Pancreas (tissue), 10 donors: ENCODE data around the gene C5AR1. TPM values are rescaled to one million over a fixed set of nuclear protein-coding genes. Genes with fewer than 3 reads are reported as not detected.
"Not testable (repeated sequence)": the region's sequence is repeated elsewhere in the genome, so short reads cannot be mapped to it uniquely, and the experiment has no call there.

Experiments used
- ATAC-seq, 4 donors: fragments of 200-7000 bp; cut with Tn5 transposase; one replicate each; pipeline versions ENCODE4 v1.8.0 to v1.9.1; 2020; ENCODE audit warnings: mild to moderate bottlenecking in 4 of 4, moderate library complexity in 4 of 4
- DNase-seq, 6 donors: peaks; one replicate each; pipeline ENCODE4 v3.0.0-alpha.2; 2020
- FAIRE-seq: peaks from 2 replicates; lab custom pipeline; 2012; peaks lifted over from hg19 to GRCh38; lab: Jason Lieb, UNC
- H3K27ac ChIP-seq, 4 donors: fragments of 200-600 bp; sonication (generic); 1 replicate in 3 of 4; 2 replicates in 1 of 4; pipeline versions ENCODE4 v1.5.0 to v1.8.0; 2020
- H3K27me3 ChIP-seq, 4 donors: fragments of 200-600 bp; one replicate each; pipeline ENCODE4 v1.8.0; 2021
- H3K36me3 ChIP-seq, 3 donors: fragments of 200-600 bp; sonication (generic) in 1 of 3; one replicate each; pipeline versions ENCODE4 v1.5.0 to v1.8.0; 2020 to 2021
- H3K4me1 ChIP-seq, 3 donors: fragments of 200-600 bp; one replicate each; pipeline ENCODE4 v1.8.0; 2021
- H3K4me3 ChIP-seq, 4 donors: fragments of 200-600 bp; sonication (generic) in 2 of 4; one replicate each; pipeline versions ENCODE4 v1.5.0 to v1.8.0; 2020 to 2021
- H3K9me3 ChIP-seq, 4 donors: fragments of 200-600 bp; one replicate each; pipeline ENCODE4 v1.8.0; 2021
- CTCF ChIP-seq, 4 donors: fragments of 200-600 bp; sonication (generic) in 3 of 4; IDR thresholded peaks; one replicate each; pipeline versions ENCODE4 v1.5.0 to v1.8.0; 2021; ENCODE audit warnings: antibody characterized with exemption in 4 of 4
- whole genome bisulfite sequencing, 2 donors: extraction: QIAGEN DNeasy Blood & Tissue Kit; methylation state at CpG; one replicate each; pipeline ENCODE4 v1.1.7; 2013; 5-methylcytosine and 5-hydroxymethylcytosine counted together
- intact Hi-C, 3 donors: fragments of 100-400 bp; cut with DNase I; formaldehyde crosslinking; loops; one replicate each; pipeline versions ENCODE4 v1.11.1 to v1.14.2; 2022
- polyA plus RNA-seq, 2 donors: library from polyadenylated mRNA; stranded (reverse); fragments of 200-250 nt; gene quantifications; one replicate each; pipeline ENCODE4 v1.2.3, GENCODE V29; 2013
- total RNA-seq, 6 donors: library from RNA; stranded (reverse); fragmentation: NEBNext Ultra II Directional in 4 of 6; extraction: Animal tissue kit (Norgen Biotek cat#: 25700) in 4 of 6; gene quantifications; one replicate each; pipeline versions ENCODE4 v1.2.1 to v1.2.4, GENCODE V29; 2021 to 2023
- donor health status: healthy with polysubstance abuse.
- donor health status: DM: no; HTN: no; CAD: no; lungs with moderate emphysema.
- donor health status: DM: no; HTN: no; CAD: no.
- donor health status: control.
- donor health status: control.
- donor health status: Bipolar disorder and iron deficiency.
- donor health status: DM: yes; HTN: yes; CAD: no.
- donor health status: DM: no; HTN: no; CAD: no.
- donor health status: DM: no; HTN: no; CAD: no.
- donor health status: DM: yes; HTN: yes; CAD: no.

C5AR1 gene
- total and polyA plus RNA-seq, 8 donors, result 1.2 to 10.4 (median 4.2) TPM

- no peak for FAIRE-seq
- Histone ChIP-seq H3K4me1 (no peaks in the 10 kb centered on the region), H3K9me3 (no peaks in the 10 kb centered on the region), H3K27me3 (no peaks in the 10 kb centered on the region), H3K27ac (no peak overlapping the region), H3K36me3 (no peaks in the 10 kb centered on the region), H3K4me3 (no peak overlapping the region)
- intact Hi-C loops, result no loop called here
- DNase-seq, result no peak
- ATAC-seq, result no peak
- no peak for TF ChIP-seq CTCF (IDR thresholded peaks at IDR 0.05)
- WGBS, 2 donors, result 67 to 83% methylated on average over 1 of the region's 1 CpG
Measured at GRCh38 chr19:47344425-47344824, 34.8 kb downstream of the C5AR1 start.

GRCh38 chr19:47346024-47346423, 36.4 kb downstream of the C5AR1 start:
- H3K4me1 ChIP-seq, ATAC-seq, H3K27me3 ChIP-seq, FAIRE-seq, H3K27ac ChIP-seq, H3K36me3 ChIP-seq, H3K4me3 ChIP-seq, H3K9me3 ChIP-seq, DNase-seq, intact Hi-C loops: not testable (repeated sequence)
- 71 to 95% methylated on average over 6 of the region's 6 CpGs for WGBS, 2 donors

- H3K4me3 ChIP-seq, result peak within 1 kb of the TSS; percentile 62 to 95 (median 66)
- 3% methylated on average over 63 of the region's 63 CpGs for WGBS, 2 donors
- ATAC-seq (peak; percentile 99 to 100 (median 99)), DNase-seq (peak; percentile 97 to 100 (median 98)), FAIRE-seq (peak; percentile 89)
- H3K4me1 ChIP-seq, result peaks cover 0 to 8% (median 3%) of the 10 kb centered on the region in 3 donors
- no peaks in the 10 kb centered on the region for H3K9me3 ChIP-seq
- intact Hi-C loops, result no loop called here
- peak within 1 kb of the TSS in 2 of 4 donors; percentile 54 to 64 for H3K27ac ChIP-seq
- no peaks in the 10 kb centered on the region for H3K27me3 ChIP-seq
- peak; percentile 99 to 100 (median 100) for TF ChIP-seq CTCF (IDR thresholded peaks at IDR 0.05)
- peaks cover 0 to 12% (median 0%) of the 10 kb centered on the region in 3 donors for H3K36me3 ChIP-seq
Measured at GRCh38 chr19:47348819-47349795, 39.4 kb downstream of the C5AR1 start, which contains the start of gene DHX34. Gene DHX34, plus strand, starts transcription at chr19:47349315. Its CDS starts 3,716 bp downstream, at chr19:47353031.

GRCh38 chr19:47350630-47351029, 41.0 kb downstream of the C5AR1 start:
- peaks cover 0 to 8% (median 3%) of the 10 kb centered on the region in 3 donors for H3K4me1 ChIP-seq
- H3K27me3 ChIP-seq, result no peaks in the 10 kb centered on the region
- TF ChIP-seq CTCF (IDR thresholded peaks at IDR 0.05), result no peak
- FAIRE-seq, result no peak
- H3K36me3 ChIP-seq, result peaks cover 0 to 19% (median 6%) of the 10 kb centered on the region in 3 donors
- H3K4me3 ChIP-seq, result no peak overlapping the region
- no peak for DNase-seq
- intact Hi-C loops, result no loop called here
- H3K9me3 ChIP-seq, result no peaks in the 10 kb centered on the region
- WGBS, 2 donors, result 77 to 89% methylated on average over 6 of the region's 6 CpGs
- no peak for ATAC-seq
- no peak overlapping the region for H3K27ac ChIP-seq

- Histone ChIP-seq H3K9me3 (no peaks in the 10 kb centered on the region), H3K36me3 (peaks cover 0 to 28% (median 7%) of the 10 kb centered on the region in 3 donors), H3K4me3 (no peak overlapping the region), H3K27ac (no peak overlapping the region), H3K4me1 (peaks cover 0 to 8% (median 3%) of the 10 kb centered on the region in 3 donors), H3K27me3 (no peaks in the 10 kb centered on the region)
- 82 to 83% methylated on average over 3 of the region's 3 CpGs for WGBS, 2 donors
- TF ChIP-seq CTCF (IDR thresholded peaks at IDR 0.05), result no peak
- no peak for ATAC-seq
- DNase-seq, result no peak
- intact Hi-C loops, result no loop called here
- FAIRE-seq, result no peak
Measured at GRCh38 chr19:47351548-47351947, 41.9 kb downstream of the C5AR1 start.
